SK-N-SH (cell line): ENCODE results near the gene CD300A. TPM values are rescaled to one million over a fixed set of nuclear protein-coding genes. Genes with fewer than 3 reads are reported as not detected.

Source experiments
- CTCF ChIA-PET: fragments of 300-600, 350-600 bp; formaldehyde crosslinking; extraction: SDS; loops from one replicate; lab custom pipeline; 2021; lab: Yijun Ruan, JAX
- POLR2A ChIA-PET: fragments of 350-600 bp; sonication (Branson Sonifier 250); formaldehyde crosslinking; extraction: SDS; loops from one replicate; lab custom pipeline; 2020; ENCODE audit warnings: antibody characterized with exemption, inconsistent platforms; lab: Yijun Ruan, JAX
- DNase-seq: peaks from one replicate; pipeline ENCODE4 v3.0.0; 2012
- H2AFZ ChIP-seq: fragments of 200-600 bp; sonication (generic); 2 replicates; pipeline ENCODE4 v1.8.1; 2016; ENCODE audit warnings: antibody characterized with exemption, mild to moderate bottlenecking, low read depth
- H3F3A ChIP-seq: fragments of 200-600 bp; sonication (generic); replicated peaks from 2 replicates; pipeline ENCODE3; 2016; ENCODE audit warnings: antibody characterized with exemption, mild to moderate bottlenecking; ENCODE audit not compliant: insufficient read depth
- H3K27ac ChIP-seq, 2 experiments: fragments of 200-500 bp in 1 of 2; fragments of 200-600 bp in 1 of 2; sonication (Bioruptor generic) in 1 of 2; sonication (generic), shearing (Covaris generic) in 1 of 2; 2 replicates each; pipeline versions ENCODE4 v1.5.1 to v1.6.1; 2014 to 2016; ENCODE audit warnings: low read depth in 2 of 2, inconsistent platforms in 1 of 2, low read length in 1 of 2, mild to moderate bottlenecking in 1 of 2, mixed read lengths in 1 of 2
- H3K27me3 ChIP-seq: fragments of 200-600 bp; sonication (generic), shearing (Covaris generic); 2 replicates; pipeline ENCODE4 v1.6.1; 2016; ENCODE audit warnings: mixed run types; ENCODE audit not compliant: insufficient read depth
- H3K36me3 ChIP-seq, 2 experiments: fragments of 200-500 bp in 1 of 2; fragments of 200-600 bp in 1 of 2; sonication (Bioruptor generic) in 1 of 2; sonication (generic) in 1 of 2; replicated peaks in 1 of 2; 2 replicates each; pipeline versions ENCODE3 to v1.5.1; 2014 to 2016; ENCODE audit warnings: low read length in 1 of 2, mild to moderate bottlenecking in 1 of 2; ENCODE audit not compliant: insufficient read depth in 2 of 2, control insufficient read depth in 1 of 2
- H3K4me1 ChIP-seq, 2 experiments: fragments of 200-500 bp in 1 of 2; fragments of 200-600 bp in 1 of 2; sonication (Bioruptor generic) in 1 of 2; sonication (generic), shearing (Covaris generic) in 1 of 2; 2 replicates each; pipeline versions ENCODE4 v1.5.1 to v1.6.1; 2014 to 2016; ENCODE audit warnings: low read depth in 1 of 2, low read length in 1 of 2, mixed run types in 1 of 2; ENCODE audit not compliant: insufficient read depth in 2 of 2, control insufficient read depth in 1 of 2
- H3K4me2 ChIP-seq: fragments of 200-600 bp; sonication (generic), shearing (Covaris generic); 2 replicates; pipeline ENCODE4 v1.6.1; 2017; ENCODE audit warnings: mixed run types
- H3K4me3 ChIP-seq, 2 experiments: fragments of 200-500 bp in 1 of 2; fragments of 200-600 bp in 1 of 2; sonication (Bioruptor generic) in 1 of 2; sonication (generic), shearing (Covaris generic) in 1 of 2; 2 replicates each; pipeline versions ENCODE4 v1.5.1 to v1.8.1; 2014 to 2016; ENCODE audit warnings: low read depth in 2 of 2, inconsistent platforms in 1 of 2, low read length in 1 of 2, mild to moderate bottlenecking in 1 of 2, mixed read lengths in 1 of 2, moderate library complexity in 1 of 2
- H3K79me2 ChIP-seq: fragments of 200-600 bp; sonication (generic); 2 replicates; pipeline ENCODE4 v1.8.1; 2017; ENCODE audit warnings: mild to moderate bottlenecking; ENCODE audit not compliant: insufficient read depth
- H3K9ac ChIP-seq: fragments of 200-600 bp; sonication (generic); 2 replicates; pipeline ENCODE4 v1.6.1; 2017; ENCODE audit warnings: mixed run types
- H3K9me2 ChIP-seq: fragments of 200-600 bp; sonication (generic); 2 replicates; pipeline ENCODE4 v1.6.1; 2017; ENCODE audit warnings: mixed run types
- H3K9me3 ChIP-seq: fragments of 200-600 bp; sonication (generic); 2 replicates; pipeline ENCODE4 v1.6.1; 2017; ENCODE audit warnings: mixed run types, mild to moderate bottlenecking, moderate library complexity
- H4K20me1 ChIP-seq: fragments of 200-600 bp; sonication (generic); 2 replicates; pipeline ENCODE4 v1.6.1; 2017; ENCODE audit warnings: mild to moderate bottlenecking, mixed run types; ENCODE audit not compliant: insufficient read depth
- CHD2 ChIP-seq: fragments of 150-350 bp; IDR thresholded peaks from 2 replicates; pipeline ENCODE4 v1.6.1; 2018; ENCODE audit warnings: low read length; ENCODE audit not compliant: partially characterized antibody
- ELF1 ChIP-seq: IDR thresholded peaks from 2 replicates; pipeline ENCODE4 v1.4.0; 2012
- FOSL2 ChIP-seq: IDR thresholded peaks from 2 replicates; pipeline ENCODE4 v1.4.0; 2012; ENCODE audit warnings: low read depth, mild to moderate bottlenecking, moderate library complexity, borderline replicate concordance
- FOXJ3 ChIP-seq: sonication (generic); formaldehyde crosslinking; IDR thresholded peaks from 2 replicates; pipeline ENCODE4 v1.5.1; 2020; ENCODE audit warnings: mild to moderate bottlenecking, missing genetic modification reagents
- GABPA ChIP-seq: IDR thresholded peaks from 2 replicates; pipeline ENCODE4 v1.4.0; 2012; ENCODE audit warnings: low read depth, mild to moderate bottlenecking
- GATA2 ChIP-seq: sonication (generic); formaldehyde crosslinking; IDR thresholded peaks from 2 replicates; pipeline ENCODE4 v1.5.0; 2020; ENCODE audit warnings: mild to moderate bottlenecking, missing genetic modification reagents
- MEF2A ChIP-seq: IDR thresholded peaks from 2 replicates; pipeline ENCODE4 v1.4.0; 2012; ENCODE audit warnings: low read depth, borderline replicate concordance
- MXI1 ChIP-seq: IDR thresholded peaks from 2 replicates; pipeline ENCODE4 v1.6.1; 2012; ENCODE audit warnings: mild to moderate bottlenecking, low read depth, low read length, improper control_type of control experiment
- NRF1 ChIP-seq: IDR thresholded peaks from 2 replicates; pipeline ENCODE4 v1.6.1; 2012; ENCODE audit warnings: low read depth, mild to moderate bottlenecking, low read length
- RAD21 ChIP-seq: IDR thresholded peaks from 2 replicates; pipeline ENCODE4 v1.6.1; 2012; ENCODE audit warnings: mild to moderate bottlenecking, low read length
- RCOR1 ChIP-seq: fragments of 150-350 bp; IDR thresholded peaks from 2 replicates; pipeline ENCODE4 v1.6.1; 2017; ENCODE audit warnings: antibody characterized with exemption, low read length
- RFX5 ChIP-seq: IDR thresholded peaks from 2 replicates; pipeline ENCODE4 v1.6.1; 2012; ENCODE audit warnings: mild to moderate bottlenecking, improper control_type of control experiment, low read length
- SMC3 ChIP-seq: IDR thresholded peaks from 2 replicates; pipeline ENCODE4 v1.6.1; 2012; ENCODE audit warnings: low read depth, low read length, improper control_type of control experiment
- TAF1 ChIP-seq: IDR thresholded peaks from 2 replicates; pipeline ENCODE4 v1.6.1; 2012; ENCODE audit warnings: low read depth, mild to moderate bottlenecking, low read length, moderate library complexity, borderline replicate concordance
- TCF12 ChIP-seq: IDR thresholded peaks from 2 replicates; pipeline ENCODE4 v1.4.0; 2012
- TEAD4 ChIP-seq: IDR thresholded peaks from 2 replicates; pipeline ENCODE4 v1.4.0; 2012; ENCODE audit warnings: mild to moderate bottlenecking, borderline replicate concordance; ENCODE audit not compliant: insufficient read depth
- YY1 ChIP-seq: IDR thresholded peaks from 2 replicates; pipeline ENCODE4 v1.4.0; 2012; ENCODE audit warnings: low read depth, mild to moderate bottlenecking
- WGBS: methylation state at CpG from one replicate; pipeline ENCODE4 v1.1.6; 2017; ENCODE audit warnings: low lambda C conversion rate; 5-methylcytosine and 5-hydroxymethylcytosine counted together
- polyA plus RNA-seq, 3 experiments: library from polyadenylated mRNA; depleted of rRNA; stranded (reverse); fragments of >200 nt; gene quantifications; 2 replicates each; pipeline ENCODE4 v1.2.3, GENCODE V29; 2012
- TF ChIP-seq, protein P1 (sequence below): fragments of 200-600 bp; sonication (generic); IDR thresholded peaks from 2 replicates; pipeline ENCODE4 v1.6.1; 2017; ENCODE audit warnings: antibody characterized with exemption, mild to moderate bottlenecking, moderate library complexity
- TF ChIP-seq, protein P2 (sequence below): IDR thresholded peaks from 2 replicates; pipeline ENCODE4 v1.6.1; 2012; ENCODE audit warnings: mild to moderate bottlenecking, low read depth, low read length, moderate library complexity
- TF ChIP-seq, protein P3 (sequence below): IDR thresholded peaks from 2 replicates; pipeline ENCODE4; 2012
- TF ChIP-seq, protein P4 (sequence below): fragments of 150-350 bp; IDR thresholded peaks from 2 replicates; pipeline ENCODE4 v1.6.1; 2016; ENCODE audit warnings: mild to moderate bottlenecking, low read depth, low read length

Gene CD300A
- polyA plus RNA-seq, 1 of the 3 experiments (the other 2 are of a cell fraction): not detected

DNA sequence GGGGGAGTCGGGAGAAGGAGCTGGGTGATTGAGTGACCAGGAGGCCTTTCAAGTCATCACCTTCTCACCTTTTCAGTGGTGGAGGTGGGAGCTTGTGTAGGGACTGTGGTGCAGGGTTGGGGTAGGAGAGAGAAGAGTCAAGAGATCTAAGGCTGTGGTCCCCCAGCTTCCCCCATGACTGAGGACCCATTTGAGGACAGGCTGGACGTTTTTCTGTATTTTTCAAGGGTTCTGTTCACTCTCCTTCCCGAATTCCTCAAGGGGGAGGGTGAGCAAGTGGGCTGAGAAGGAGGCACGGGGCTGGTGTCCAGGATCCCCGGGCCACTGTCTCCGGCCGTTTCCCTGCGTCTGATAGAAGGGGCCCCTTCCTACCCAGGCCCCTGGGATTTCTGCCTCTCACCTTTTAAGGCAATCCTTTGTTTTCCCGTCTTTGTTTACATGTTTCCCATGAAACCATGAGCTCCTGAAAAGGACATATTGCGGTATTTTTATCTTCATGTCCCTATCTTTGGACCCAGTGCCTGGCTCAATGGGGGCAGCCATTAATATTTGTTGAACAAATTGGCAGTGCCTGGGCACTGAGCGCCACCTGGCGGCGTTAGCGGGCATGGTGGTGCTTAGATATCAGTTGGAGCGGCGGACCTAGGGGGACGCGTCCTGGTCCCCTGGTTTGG, 9.2 kb upstream of the CD300A start (continued):
- no peak for TF ChIP-seq TEAD4
- TF ChIP-seq, all 33 proteins: peak for 5

DNA sequence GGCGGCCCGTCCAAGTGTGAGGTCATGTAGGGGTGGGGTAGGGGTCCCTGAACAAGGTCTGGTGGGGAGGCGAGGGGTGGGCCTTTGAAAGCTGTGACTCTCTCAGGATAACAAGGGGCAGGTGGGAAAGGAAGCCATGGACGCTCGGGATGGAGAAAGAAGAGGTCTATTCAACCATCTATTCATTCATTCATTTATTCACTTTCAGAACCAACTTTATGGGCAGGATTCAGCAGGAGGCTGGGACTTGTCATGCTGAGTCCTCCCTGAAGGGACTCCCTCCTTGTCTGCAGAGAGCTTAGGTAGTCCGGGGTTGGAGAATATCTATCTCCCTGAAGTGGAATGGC, 8.6 kb upstream of the CD300A start:
- Histone ChIP-seq H3K27me3 (no peaks in the 10 kb centered on the region), H3K4me2 (no peak overlapping the region), H3K79me2 (no peaks in the 10 kb centered on the region), H3K9me3 (no peaks in the 10 kb centered on the region), H3K36me3 (no peaks in the 10 kb centered on the region), H4K20me1 (no peaks in the 10 kb centered on the region), H3K9ac (no peak overlapping the region), H3K4me3 (peak overlapping the region in 1 of 2 experiments; percentile 56; a peak in 1 of 4 replicates), H3K4me1 (peaks cover 0 to 16% of the 10 kb centered on the region in 2 experiments; a peak in 2 of 4 replicates), H3K9me2 (no peaks in the 10 kb centered on the region), H3K27ac (no peak overlapping the region), H3F3A (no peaks in the 10 kb centered on the region), H2AFZ (no peak overlapping the region)
- ChIA-PET CTCF (interaction anchor here (0.6 to 8.3 kb wide), 56 partner anchors 9 to 563 kb away, joined by 3 to 122 read pairs (median 6); partner anchors contain the start of genes BTBD17, CD300A, GPRC5C and RPL38), POLR2A (no interaction called here)
- no peak for TF ChIP-seq YY1
- TF ChIP-seq, protein P1, sequence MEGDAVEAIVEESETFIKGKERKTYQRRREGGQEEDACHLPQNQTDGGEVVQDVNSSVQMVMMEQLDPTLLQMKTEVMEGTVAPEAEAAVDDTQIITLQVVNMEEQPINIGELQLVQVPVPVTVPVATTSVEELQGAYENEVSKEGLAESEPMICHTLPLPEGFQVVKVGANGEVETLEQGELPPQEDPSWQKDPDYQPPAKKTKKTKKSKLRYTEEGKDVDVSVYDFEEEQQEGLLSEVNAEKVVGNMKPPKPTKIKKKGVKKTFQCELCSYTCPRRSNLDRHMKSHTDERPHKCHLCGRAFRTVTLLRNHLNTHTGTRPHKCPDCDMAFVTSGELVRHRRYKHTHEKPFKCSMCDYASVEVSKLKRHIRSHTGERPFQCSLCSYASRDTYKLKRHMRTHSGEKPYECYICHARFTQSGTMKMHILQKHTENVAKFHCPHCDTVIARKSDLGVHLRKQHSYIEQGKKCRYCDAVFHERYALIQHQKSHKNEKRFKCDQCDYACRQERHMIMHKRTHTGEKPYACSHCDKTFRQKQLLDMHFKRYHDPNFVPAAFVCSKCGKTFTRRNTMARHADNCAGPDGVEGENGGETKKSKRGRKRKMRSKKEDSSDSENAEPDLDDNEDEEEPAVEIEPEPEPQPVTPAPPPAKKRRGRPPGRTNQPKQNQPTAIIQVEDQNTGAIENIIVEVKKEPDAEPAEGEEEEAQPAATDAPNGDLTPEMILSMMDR: no peak
- TF ChIP-seq TAF1: no peak
- TF ChIP-seq, protein P2, sequence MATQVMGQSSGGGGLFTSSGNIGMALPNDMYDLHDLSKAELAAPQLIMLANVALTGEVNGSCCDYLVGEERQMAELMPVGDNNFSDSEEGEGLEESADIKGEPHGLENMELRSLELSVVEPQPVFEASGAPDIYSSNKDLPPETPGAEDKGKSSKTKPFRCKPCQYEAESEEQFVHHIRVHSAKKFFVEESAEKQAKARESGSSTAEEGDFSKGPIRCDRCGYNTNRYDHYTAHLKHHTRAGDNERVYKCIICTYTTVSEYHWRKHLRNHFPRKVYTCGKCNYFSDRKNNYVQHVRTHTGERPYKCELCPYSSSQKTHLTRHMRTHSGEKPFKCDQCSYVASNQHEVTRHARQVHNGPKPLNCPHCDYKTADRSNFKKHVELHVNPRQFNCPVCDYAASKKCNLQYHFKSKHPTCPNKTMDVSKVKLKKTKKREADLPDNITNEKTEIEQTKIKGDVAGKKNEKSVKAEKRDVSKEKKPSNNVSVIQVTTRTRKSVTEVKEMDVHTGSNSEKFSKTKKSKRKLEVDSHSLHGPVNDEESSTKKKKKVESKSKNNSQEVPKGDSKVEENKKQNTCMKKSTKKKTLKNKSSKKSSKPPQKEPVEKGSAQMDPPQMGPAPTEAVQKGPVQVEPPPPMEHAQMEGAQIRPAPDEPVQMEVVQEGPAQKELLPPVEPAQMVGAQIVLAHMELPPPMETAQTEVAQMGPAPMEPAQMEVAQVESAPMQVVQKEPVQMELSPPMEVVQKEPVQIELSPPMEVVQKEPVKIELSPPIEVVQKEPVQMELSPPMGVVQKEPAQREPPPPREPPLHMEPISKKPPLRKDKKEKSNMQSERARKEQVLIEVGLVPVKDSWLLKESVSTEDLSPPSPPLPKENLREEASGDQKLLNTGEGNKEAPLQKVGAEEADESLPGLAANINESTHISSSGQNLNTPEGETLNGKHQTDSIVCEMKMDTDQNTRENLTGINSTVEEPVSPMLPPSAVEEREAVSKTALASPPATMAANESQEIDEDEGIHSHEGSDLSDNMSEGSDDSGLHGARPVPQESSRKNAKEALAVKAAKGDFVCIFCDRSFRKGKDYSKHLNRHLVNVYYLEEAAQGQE: no peak
- TF ChIP-seq, protein P3, sequence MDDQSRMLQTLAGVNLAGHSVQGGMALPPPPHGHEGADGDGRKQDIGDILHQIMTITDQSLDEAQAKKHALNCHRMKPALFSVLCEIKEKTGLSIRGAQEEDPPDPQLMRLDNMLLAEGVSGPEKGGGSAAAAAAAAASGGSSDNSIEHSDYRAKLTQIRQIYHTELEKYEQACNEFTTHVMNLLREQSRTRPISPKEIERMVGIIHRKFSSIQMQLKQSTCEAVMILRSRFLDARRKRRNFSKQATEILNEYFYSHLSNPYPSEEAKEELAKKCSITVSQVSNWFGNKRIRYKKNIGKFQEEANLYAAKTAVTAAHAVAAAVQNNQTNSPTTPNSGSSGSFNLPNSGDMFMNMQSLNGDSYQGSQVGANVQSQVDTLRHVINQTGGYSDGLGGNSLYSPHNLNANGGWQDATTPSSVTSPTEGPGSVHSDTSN: no peak
- no peak for TF ChIP-seq MEF2A
- TF ChIP-seq SMC3: no peak
- TF ChIP-seq RFX5: no peak
- TF ChIP-seq CHD2: no peak
- TF ChIP-seq RAD21: no peak
- TF ChIP-seq NRF1: no peak
- no peak for TF ChIP-seq FOXJ3 (CRISPR knock-in tag)
- no peak for TF ChIP-seq FOSL2
- no peak for TF ChIP-seq RCOR1
- TF ChIP-seq ELF1: no peak
- no peak for TF ChIP-seq GABPA
- no peak for TF ChIP-seq GATA2
- TF ChIP-seq TCF12: no peak
- TF ChIP-seq MXI1: no peak
- TF ChIP-seq, protein P4, sequence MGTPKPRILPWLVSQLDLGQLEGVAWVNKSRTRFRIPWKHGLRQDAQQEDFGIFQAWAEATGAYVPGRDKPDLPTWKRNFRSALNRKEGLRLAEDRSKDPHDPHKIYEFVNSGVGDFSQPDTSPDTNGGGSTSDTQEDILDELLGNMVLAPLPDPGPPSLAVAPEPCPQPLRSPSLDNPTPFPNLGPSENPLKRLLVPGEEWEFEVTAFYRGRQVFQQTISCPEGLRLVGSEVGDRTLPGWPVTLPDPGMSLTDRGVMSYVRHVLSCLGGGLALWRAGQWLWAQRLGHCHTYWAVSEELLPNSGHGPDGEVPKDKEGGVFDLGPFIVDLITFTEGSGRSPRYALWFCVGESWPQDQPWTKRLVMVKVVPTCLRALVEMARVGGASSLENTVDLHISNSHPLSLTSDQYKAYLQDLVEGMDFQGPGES: no peak
- DNase-seq: no peak
- 15% methylated on average over 6 of the region's 6 CpGs for WGBS
